ENCODE data around the gene LRFN3.

GRCh38 chr19:35902870-35903475 lies 33.2 kb upstream of the LRFN3 start:
- TF ChIP-seq CTCF (IDR thresholded peaks at IDR 0.05) = no peak
- TF ChIP-seq POLR2A (IDR thresholded peaks at IDR 0.05) = no peak

Data from testis (tissue), 2 donors.